CD1c-positive myeloid dendritic cell (primary cell): Measurements from ENCODE around the gene TNS1.

ENCODE experiments used
- DNase-seq: peaks from one replicate; pipeline ENCODE4 v3.0.0-alpha.2; 2016; ENCODE audit errors: extremely low spot score

The TNS1 gene

DNA sequence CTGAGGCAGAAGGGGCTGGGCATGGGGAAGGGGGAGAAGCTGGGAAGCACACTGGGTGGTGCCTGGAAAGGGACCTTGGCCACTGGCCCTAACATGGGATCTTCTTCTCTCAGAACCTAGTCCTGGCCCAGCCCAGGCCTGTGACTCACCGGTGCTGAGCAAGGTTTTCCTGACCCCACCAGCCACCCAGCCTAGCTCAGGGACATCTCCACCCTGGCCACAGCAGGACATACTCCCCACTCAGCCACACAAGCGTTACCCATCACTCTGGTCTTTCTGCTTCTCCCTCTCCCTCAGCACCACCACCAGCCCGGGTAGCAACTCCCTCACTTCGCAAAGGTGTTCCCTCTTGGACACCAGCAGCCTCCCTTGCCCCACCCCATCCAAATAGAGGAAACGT lies 22.8 kb downstream of the TNS1 start:
- DNase-seq = no peak

DNA sequence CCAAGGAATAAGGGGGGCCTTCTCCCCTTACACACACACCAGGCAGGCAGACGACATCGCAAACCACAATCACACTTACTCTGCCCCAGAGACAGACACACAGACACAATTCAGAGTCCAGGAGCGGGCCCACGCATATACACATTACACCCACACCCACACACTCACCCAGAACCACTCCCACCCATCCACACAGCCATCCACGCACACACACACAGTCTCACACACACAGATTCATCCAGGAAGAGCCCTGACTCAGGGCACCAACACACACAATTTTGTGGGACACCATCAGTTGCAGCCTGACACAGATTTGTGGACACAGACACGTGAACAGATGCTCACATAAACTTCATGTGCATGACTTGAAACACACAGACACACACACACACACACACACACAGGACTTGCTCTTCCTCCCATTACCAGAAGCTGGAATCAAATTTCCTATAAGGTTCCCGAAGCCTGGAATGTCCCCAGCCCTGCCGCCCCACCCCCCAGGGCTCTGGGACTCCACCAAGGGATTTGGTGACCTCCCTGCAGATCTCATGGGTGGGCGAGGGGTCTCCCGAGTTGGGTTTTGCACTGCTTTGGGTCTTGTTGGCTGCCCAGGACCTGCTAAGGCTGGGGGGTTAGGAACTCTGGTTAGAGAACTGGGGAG lies 23.5 kb downstream of the TNS1 start:
- DNase-seq = no peak

DNA sequence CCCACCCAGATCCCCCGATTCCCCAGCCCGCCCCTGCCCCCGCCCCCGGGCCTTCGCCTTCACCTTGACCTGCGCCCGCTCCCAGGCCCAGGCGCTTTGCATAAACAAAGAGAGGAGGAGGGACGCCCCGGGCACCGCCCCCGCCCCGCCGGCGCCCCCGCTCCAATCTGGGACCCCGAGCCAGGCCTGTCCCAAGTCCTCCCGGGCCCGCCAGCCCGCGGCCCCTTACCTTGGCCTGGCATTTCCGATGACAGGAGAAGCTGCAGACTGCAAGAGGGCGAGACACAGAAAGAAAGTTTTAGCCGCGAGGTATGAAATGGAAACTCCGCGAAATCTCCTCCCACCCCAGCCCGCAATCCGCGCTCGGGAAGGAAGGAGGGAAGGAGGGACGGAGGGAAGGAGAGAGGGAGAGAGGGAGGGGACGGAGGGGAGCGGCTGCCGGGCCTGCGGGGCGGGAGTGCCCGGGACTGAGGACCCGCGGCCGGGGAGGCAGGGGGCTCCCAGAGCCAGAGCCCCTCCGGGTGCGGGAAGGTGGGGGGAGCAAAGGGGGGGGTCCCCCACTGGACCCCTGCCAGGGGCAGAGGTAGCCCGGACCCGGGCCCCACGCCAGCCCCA lies 24.2 kb downstream of the TNS1 start:
- no peak for DNase-seq

DNA sequence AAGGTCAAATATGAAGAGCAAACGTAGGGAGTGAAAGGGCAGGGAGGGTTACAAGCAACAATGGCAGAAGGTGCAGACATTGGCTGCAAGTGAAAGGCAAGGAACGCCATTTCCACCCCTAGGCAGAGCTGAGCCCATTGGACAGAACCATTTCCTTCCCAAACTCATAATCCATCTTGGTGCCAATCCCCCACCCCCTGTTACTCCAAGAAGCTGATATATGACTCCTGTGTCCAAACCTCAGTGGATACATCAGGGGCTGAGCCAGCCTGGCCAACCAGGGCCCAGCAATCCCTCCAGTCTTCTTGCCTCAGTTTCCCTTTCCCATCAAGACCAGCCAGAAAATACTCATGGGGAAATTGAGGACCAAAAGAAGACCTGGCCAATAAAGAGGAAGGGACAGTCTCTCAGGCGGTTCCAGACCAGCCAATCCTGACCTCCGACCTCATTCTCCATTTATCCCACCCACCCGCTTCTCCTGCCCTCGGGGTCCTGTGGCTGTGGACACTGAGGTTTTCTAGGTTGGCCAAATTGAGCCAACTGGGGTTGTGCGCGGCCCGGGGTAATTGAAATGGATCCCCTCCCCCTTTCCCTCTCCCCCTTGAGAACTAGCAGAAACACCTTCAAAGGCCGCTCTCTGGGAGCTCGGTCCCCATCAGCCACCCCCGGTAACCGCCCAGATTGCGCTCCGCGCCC lies 24.8 kb downstream of the TNS1 start:
- no peak for DNase-seq

DNA sequence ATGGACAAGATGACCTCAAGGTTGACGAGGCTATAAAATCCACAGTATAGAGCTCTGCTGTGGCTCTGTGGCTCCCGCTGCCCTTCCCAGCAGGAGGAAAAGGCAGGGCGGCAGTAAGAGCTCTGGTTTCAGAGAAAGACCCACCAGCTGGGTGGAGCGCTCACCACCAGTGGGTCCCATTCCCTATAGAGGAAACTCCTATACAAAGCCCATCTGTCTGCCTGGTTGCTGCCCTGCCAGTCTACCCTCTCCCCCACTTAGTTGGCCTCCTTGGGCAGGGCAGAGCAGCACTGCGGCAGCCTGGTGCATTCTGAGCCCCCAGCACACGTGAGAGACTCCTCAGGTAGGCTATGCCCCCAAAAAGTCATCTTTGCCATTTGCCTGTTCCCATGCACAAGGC lies 26.5 kb downstream of the TNS1 start:
- DNase-seq = no peak

DNA sequence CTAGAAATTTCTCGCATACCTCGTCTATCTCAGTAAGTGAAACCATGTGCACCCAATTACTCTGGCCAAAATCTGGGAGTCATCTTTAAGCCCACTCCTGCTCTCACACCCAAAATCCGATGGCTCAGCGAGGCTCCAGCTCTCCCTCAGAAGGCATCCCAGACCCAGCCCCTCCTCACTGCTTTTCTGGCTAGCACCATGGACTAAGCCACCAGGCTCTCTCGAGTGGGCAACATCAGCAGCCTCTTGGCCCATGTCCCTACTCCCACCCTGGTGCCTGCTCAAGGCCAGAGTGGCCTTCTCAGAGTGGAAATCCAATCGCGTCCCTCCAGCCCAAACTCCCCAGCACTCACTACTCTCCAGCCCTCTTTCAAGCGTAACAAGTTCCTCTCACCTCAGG lies 27.2 kb downstream of the TNS1 start:
- no peak for DNase-seq

DNA sequence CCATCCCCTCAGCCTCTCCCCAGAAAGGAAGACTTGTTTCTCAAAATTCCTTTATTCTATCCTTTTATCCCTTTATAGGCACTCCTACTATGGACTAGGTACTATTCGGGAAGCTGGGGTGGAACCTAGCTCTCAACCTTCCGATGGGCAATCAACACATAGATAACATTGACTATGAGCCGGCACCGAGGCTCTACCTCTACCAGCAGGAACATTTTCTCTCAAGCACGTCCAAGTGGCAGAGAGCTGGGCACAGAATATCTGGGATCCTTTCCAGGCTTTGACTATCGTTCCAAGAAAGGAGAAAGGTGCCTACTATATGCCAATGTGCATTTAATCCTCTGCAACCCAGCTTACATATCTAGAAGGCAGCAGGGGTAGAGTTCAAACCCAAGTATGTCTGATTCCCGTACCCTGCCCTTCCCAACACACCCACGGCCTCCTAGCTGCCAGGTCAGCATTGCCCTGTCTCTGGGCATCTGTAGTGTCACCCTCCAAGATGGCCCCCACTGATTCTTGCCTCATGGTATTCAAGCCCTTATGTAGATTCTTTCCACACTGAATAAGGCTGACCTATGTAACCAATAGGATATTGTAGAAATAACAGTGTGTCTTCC lies 28.3 kb downstream of the TNS1 start:
- DNase-seq = no peak

DNA sequence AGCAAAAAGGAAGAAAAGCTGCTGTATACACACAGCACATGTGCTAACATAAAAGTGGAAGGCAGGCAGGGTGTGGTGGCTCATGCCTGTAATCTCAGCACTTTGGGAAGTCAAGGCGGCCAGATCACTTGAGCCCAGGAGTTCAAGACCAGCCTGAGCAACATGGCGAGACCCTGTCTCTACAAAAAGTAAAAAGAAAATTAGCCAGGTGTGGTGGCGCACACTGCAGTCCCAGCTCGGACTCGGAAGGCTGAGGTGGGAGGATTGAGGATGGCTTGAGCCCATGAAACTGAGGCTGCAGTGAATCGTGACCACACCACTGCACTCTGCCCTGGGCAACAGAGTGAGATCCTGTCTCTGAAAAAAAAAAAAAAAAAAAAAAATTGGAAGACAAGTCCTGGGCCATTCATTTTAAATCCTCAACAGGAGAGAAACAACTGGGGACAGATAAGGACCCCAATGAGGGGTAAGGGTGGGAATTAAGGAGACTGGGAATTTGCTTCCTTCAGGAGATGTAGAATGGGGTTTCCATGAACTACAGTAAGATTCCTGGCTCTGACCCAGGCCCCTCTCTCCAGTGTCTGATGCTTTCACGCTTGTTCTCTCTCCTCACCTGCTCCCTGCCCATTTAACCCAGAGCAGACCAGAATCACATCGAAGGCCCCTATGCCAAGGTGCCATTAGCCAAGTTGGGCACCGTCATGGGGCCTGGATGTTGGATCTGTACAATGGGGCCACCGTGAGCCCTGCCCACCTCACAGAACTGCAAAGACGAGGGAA lies 29.6 kb downstream of the TNS1 start:
- DNase-seq = no peak

DNA sequence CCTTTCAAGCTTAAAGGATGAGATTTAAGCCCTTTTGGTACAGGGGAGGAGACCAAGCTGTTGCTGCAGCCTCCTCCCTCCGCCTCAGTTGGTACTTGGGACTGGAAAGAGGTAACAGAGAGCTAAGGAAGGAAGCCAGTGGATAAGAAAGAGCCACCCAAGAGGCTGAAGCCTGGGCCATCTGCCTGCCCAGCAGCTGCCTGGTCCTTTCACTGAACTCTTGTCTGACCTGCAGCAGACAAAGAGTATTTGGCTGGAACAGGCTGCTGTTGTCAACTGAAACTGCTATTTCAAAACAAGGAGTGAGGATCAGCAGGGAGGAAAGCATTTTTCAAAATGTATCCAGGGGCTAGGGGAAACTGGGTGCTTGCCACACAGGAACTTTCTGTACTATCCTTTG lies 30.3 kb downstream of the TNS1 start:
- DNase-seq = no peak

DNA sequence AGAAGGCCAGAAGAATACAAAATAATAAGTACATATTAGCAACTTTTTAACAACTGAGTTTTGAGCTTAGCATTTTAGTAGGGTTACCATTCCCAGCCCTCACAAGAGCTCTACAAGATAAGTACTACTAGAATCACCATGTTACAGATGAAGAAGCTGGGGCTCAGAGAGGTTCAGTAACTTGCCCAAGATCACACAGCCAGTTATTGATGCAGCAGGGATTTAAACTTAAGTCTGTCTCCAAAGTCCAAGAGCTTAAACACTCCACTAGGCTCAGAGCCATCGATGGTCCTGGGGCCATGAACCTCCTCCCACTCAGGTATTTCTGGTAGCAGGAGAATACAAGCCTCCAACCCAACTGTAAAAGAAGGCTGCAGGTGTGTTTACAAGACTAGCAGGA lies 30.8 kb downstream of the TNS1 start:
- no peak for DNase-seq

DNA sequence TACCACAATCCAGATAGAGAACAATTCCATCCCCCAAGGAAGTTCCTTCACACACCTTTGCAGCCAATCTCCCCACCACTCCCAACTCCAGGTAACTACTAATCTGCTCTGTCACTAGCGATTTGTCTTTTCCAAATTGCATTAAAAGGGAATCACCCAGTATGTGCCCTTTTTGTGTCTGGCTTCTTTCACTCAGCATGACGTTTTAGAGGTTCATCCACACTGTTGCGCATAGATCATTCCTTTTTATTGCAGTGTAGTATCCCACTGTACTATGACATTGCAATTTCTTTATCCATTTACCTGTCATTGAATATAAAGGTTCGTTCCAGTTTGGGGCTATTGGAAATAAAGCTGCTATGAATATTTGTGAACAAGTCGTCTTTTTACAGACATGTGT lies 31.6 kb downstream of the TNS1 start:
- DNase-seq = no peak

DNA sequence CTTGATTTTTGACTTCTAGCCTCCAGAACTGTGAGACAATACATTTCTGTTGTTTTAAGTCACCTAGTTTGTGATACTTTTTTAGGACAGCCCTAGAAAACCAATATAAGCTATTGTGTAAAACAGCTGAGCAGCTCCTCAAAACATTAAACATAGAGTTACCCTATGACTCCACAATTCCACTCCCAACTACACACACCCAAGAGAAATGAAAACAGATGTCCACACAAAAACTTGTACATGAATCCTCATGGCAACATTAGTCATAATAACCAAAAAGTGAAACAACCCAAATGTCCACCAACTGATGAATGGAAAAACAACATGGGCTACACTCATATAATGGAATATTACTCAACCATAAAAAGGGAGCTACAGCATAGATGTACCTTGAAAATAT lies 32.6 kb downstream of the TNS1 start:
- DNase-seq = no peak

DNA sequence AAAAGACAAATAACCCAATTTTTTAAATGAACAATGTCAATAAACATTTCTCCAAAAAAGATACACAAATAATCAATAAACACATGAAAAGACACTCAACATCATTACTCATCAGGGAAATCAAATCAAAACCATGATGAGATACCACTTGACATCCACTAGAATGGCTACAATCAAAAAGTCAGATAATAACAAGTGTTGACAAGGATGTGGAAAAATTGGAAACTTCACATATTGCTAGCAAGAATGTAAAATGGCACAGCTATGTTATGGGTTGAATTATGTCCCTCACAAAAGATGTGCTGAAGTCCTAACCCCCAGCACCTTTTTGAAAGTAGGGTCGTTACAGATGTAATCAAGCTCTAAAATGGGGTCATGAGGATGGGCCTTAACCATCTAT lies 33.2 kb downstream of the TNS1 start:
- no peak for DNase-seq

DNA sequence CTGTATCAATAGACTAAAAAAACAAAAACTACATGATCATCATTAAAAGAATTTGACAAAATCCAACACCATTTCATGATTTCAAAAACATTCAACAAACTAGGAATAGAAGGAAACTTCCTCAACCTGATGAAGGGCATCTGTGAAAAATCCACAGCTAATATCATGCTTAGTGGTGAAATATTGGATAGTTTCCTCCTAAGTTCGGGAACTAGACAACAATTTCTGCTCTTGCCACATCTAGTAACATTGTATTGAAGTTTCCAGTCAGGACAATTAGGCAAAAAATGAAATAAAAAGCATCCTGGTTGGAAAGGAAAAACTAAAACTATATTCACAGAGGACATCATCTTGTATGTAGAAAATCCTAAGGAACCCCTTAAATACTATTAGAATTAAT lies 34.8 kb downstream of the TNS1 start:
- no peak for DNase-seq

DNA sequence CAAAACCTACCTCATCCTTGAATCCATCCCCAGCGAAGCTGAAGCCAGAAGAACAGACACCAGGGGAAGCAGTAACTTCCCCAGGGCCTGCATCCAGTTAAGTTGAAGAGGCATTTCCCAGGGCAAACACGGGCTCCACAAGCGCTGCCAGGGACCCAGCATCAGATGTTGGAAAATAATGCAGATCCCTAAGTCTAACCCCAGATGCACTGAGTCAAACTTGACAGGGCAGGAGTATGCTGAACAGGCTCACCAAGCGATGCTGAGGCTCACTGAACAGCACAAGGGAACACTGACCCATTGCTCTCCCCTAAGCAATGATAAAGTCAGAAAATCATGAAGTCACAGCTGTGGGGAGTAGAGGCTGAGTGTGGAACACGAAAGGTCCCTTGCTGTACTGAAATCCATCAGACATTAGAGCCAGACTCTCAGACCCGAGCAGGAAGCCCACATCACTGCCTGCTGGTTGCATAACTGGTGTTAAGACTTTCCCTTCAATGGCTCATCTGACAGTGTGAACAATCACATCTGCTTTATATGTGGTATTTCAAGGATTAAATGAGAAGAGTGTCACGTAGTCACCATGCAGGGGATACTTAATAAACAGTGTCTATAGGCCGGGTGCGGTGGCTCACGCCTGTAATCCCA lies 36.2 kb downstream of the TNS1 start:
- no peak for DNase-seq

DNA sequence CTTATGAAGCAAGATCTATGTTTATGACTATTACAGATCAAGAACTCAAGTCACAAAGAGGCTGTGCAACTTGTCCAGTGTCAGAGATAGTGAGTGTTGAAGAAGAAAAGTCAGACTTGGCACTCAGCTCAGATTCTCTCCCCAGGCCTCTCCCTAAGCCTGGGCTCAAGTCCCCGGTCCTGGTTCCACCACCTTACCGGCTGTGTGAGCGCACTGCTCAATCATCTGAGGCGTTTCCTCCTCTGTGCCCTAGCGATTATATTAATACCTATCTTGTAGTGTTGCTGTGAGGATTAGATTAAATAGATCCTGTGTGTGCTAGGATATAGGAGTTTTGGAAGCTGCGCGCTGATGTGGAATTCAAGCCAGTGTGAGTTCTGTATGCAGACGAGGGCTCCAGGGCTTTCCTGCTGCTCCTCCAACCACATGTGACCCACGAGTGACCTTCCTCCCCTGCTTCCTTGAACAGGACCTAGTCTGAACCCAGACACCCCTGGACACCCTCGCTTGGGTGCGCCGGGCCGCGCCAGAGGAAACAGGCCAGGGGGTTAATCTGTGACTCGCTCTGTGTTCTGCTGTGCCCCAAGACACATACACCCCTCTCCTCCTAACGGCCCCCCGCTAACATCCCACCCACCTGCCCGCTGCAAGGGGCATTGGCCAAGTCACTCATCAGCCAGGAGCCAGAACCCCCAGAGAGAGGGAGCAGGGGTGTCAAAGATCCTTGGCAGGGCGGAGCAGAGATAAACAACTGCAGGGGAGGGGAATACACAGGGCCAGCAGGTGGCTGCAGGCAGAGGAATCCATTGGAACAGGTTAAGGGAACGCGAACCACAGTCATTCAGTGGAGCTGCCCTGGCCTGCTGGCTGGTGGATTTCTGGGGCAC lies 38.3 kb downstream of the TNS1 start:
- DNase-seq = no peak

DNA sequence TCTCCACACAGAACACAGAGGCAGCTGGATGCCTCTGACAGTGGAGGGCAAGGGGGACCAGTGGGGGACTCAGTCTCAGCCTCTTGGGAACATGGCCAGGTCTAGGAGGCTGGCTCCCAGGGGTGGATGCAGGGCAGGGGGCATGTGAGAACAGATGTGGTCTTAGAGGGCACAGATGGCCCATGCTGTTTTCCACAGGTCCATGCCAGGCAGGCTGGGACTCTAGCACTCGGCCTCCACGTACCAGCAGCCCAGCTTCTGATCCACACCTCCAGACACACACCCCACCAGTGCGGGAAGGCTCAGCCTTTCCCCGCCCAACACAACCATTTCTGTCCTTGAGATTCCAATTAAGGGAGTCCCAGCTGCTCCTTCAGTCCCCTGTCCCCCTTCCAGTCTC lies 42.4 kb downstream of the TNS1 start:
- DNase-seq = no peak

DNA sequence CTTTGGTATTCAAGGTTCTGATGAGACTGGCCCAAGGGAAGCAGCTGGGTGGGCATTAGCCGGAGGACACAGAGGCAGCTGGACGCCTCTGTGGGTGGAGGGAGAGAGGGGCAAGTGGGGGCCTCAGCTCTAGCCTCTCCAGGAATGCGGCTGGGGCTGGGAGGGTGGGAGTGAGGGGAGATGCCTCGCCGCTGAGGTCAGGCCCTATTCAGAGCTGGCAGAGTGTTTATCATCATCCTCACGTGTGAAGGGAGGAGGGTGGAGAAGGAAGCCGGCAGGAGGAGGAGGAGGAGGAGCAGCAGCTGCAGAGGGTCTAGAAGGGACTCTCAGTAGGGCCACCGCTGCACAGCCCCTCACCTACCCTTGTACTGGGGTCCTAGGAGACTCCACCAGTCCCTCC lies 43.1 kb downstream of the TNS1 start:
- DNase-seq = no peak

DNA sequence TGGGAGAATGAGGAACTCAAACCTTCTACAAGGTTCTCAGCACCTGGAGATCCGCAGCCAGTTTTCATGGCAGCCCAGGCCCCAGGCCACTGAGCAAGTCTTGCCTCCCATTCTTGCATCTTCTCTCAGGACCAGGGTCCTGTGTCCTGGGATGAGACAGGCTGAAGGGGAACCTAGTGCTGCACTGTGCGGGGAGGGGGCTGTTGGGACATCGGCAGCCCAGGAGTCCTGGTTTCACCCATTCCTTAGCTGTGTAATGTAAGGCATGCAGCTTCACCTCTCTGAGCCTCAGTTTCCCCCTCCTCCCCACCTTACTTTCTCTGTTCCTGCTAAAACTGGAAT lies 43.9 kb downstream of the TNS1 start:
- no peak for DNase-seq

DNA sequence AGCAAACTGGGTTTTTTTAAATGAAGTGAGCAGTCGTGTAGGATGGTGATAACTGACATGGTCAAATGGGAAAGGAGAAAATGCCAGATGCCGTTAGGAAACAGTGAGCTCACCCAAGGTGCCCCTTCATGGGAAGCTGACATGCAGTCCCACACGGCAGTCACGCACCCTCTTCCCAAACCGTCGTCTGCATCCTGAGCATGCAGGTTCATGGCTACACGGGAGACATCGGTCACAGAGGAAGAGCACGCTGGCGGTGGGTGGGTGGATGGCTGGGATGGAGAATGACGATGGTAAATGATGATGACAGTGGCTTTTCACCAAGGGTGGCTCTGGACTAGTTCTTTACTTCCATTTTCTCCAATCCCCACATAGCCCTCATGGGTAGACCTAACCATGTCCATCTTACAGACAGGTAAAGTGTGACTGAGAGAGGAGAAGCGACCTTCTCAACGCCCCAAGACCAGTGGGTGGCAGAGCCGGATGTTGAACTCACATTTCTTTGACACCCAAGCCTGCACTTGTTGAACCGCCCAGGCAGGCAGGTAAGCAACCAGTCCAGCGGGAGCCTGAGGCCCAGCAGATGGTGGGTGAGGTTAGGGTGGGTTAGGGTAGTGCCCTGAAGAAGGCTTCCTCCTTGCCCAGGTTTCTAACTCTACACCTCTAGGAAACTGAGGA lies 44.5 kb downstream of the TNS1 start:
- DNase-seq = no peak
